Activated T-cell treated with anti-CD3 and anti-CD28 coated beads, Interleukin-2, amount 50 U/mL, for 72 hours (primary cell): ENCODE results near the gene EIF1B. TPM values are rescaled to one million over a fixed set of nuclear protein-coding genes. Genes with fewer than 3 reads are reported as not detected.

Experiments used
- ATAC-seq, 2 donors: fragments of 150-1000 bp; cut with Tn5 transposase; replicated peaks in 1 of 2; 2 replicates each; pipeline ENCODE4 v1.10.0; 2021; ENCODE audit warnings: moderate library complexity in 2 of 2, mild to moderate bottlenecking in 1 of 2
- DNase-seq, 2 donors: peaks; one replicate each; pipeline ENCODE4 v3.0.0; 2021 to 2022; ENCODE audit warnings: mixed read lengths in 1 of 2
- H3K27ac Mint-ChIP-seq: one replicate; pipeline ENCODE4 v1.8.0; 2022; ENCODE audit warnings: mild to moderate bottlenecking, moderate library complexity, mixed read lengths
- H3K27me3 Mint-ChIP-seq: one replicate; pipeline ENCODE4 v1.8.0; 2022; ENCODE audit warnings: low read depth, mixed read lengths
- H3K36me3 Mint-ChIP-seq, 2 donors: one replicate each; pipeline ENCODE4 v1.8.0; 2022; ENCODE audit warnings: mixed read lengths in 2 of 2, mild to moderate bottlenecking in 1 of 2; ENCODE audit not compliant: insufficient read depth in 2 of 2
- H3K4me1 Mint-ChIP-seq: one replicate; pipeline ENCODE4 v1.8.0; 2022; ENCODE audit warnings: low read depth, mixed read lengths
- H3K4me3 Mint-ChIP-seq, 2 donors: one replicate each; pipeline ENCODE4 v1.8.0; 2022; ENCODE audit warnings: mild to moderate bottlenecking in 2 of 2, mixed read lengths in 2 of 2, moderate library complexity in 2 of 2
- H3K9me3 Mint-ChIP-seq, 2 donors: one replicate each; pipeline ENCODE4 v1.8.0; 2022; ENCODE audit warnings: mixed read lengths in 2 of 2
- total RNA-seq, 2 donors: library from RNA; stranded (reverse); gene quantifications; one replicate each; pipeline ENCODE4 v1.2.3, GENCODE V29; 2022

The EIF1B gene
- total RNA-seq, 2 donors from 2014 or later = 89.6 to 92.4 TPM

DNA sequence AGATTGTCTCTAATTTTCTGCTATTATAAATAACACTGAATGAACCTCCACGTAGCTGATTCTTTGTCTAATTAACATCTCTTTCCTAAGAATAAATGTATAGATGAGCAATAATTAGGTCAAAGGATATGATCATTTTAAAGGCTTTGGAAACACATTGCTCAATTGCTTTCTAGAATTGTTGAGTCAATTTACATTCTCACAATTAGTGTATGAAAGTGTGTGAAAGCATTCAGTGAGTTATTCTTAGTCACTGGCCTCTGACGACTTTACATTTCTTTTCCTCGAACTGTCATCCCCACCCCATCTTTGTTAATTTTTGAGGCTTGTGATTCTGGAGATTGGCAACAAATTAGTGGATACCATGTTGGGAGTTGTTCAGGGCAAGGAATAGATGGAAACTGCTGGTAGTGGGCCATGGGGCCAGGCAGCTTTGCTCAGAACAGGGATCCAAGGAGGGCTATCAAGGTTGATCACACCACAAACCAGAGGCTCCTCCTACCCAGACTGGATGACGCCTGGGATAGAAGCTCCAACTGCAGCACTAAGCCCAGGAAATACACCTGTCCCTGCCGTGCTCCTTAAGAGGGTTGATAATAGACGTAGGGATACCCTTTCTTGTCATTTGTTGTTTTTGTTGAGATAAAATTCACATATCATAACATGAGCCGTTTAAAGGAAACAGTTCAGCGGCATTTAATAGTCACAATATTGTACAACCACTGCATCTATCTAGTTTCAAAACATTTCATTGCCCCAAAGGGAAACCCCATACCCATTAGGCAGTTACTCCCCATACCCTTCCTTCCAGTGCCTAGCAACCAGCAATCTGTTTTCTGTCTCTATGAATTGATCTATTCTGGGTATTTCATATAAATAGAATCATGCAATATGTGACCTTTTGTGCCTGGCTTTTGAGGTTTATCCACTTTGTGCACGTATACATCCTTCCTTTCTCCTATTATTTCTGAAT, 27.9 kb downstream of the EIF1B start:
- H3K4me3 Mint-ChIP-seq = peak overlapping the region; percentile 53 to 70
- peaks cover 40% of the 10 kb centered on the region for H3K4me1 Mint-ChIP-seq
- peak overlapping the region; percentile 66 for H3K27ac Mint-ChIP-seq
- no peaks in the 10 kb centered on the region for H3K9me3 Mint-ChIP-seq
- H3K27me3 Mint-ChIP-seq = peaks cover 11% of the 10 kb centered on the region
- DNase-seq = peak; percentile 11 to 33
- no peaks in the 10 kb centered on the region for H3K36me3 Mint-ChIP-seq
- peak; percentile 89 to 90 for ATAC-seq

DNA sequence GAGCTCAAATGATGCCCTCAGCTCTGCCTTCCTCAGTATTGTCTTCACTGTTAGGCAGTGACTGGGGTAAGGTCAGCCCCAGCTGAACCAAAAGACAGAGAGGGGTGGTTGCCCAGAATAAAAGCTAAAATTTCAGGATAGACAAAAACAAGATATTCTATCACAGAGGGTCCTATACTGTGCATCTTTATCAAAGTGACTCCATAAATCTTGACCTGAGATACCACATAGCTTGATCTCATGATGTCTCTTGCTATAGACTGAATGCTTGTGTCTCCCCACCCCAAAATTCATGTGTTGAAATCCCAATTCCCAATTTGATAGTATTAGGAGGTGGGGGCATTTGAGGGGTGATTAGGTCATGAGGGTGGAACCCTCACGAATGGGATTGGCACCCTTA, 30.4 kb downstream of the EIF1B start:
- DNase-seq = no peak
- H3K4me3 Mint-ChIP-seq = no peak overlapping the region
- no peak overlapping the region for H3K27ac Mint-ChIP-seq
- ATAC-seq = no peak
- H3K9me3 Mint-ChIP-seq = no peaks in the 10 kb centered on the region
- H3K36me3 Mint-ChIP-seq = no peaks in the 10 kb centered on the region
- H3K27me3 Mint-ChIP-seq = peaks cover 11% of the 10 kb centered on the region
- peaks cover 28% of the 10 kb centered on the region for H3K4me1 Mint-ChIP-seq

- Mint-ChIP-seq H3K4me3 (no peak overlapping the region), H3K9me3 (no peaks in the 10 kb centered on the region), H3K27me3 (peaks cover 12% of the 10 kb centered on the region), H3K36me3 (no peaks in the 10 kb centered on the region), H3K4me1 (peaks cover 28% of the 10 kb centered on the region), H3K27ac (no peak overlapping the region)
- ATAC-seq = no peak
- no peak for DNase-seq
These were observed 31.1 kb downstream of the EIF1B start for GRCh38 chr3:40340541-40341170.

- DNase-seq (no peak), ATAC-seq (no peak)
- Mint-ChIP-seq H3K27ac (no peak overlapping the region), H3K9me3 (no peaks in the 10 kb centered on the region), H3K36me3 (no peaks in the 10 kb centered on the region), H3K4me3 (no peak overlapping the region), H3K27me3 (peaks cover 12% of the 10 kb centered on the region), H3K4me1 (peaks cover 20% of the 10 kb centered on the region)
These were observed 32.2 kb downstream of the EIF1B start for GRCh38 chr3:40341671-40342070.

- ATAC-seq = no peak
- H3K36me3 Mint-ChIP-seq = peaks cover 2 to 6% of the 10 kb centered on the region in 2 donors
- peaks cover 39% of the 10 kb centered on the region for H3K27me3 Mint-ChIP-seq
- H3K27ac Mint-ChIP-seq = no peak overlapping the region
- H3K9me3 Mint-ChIP-seq = peaks cover 4 to 6% of the 10 kb centered on the region in 2 donors
- DNase-seq = no peak
- H3K4me3 Mint-ChIP-seq = no peak overlapping the region
- H3K4me1 Mint-ChIP-seq = peaks cover 5% of the 10 kb centered on the region
These were observed 41.0 kb downstream of the EIF1B start for GRCh38 chr3:40350529-40350928.

DNA sequence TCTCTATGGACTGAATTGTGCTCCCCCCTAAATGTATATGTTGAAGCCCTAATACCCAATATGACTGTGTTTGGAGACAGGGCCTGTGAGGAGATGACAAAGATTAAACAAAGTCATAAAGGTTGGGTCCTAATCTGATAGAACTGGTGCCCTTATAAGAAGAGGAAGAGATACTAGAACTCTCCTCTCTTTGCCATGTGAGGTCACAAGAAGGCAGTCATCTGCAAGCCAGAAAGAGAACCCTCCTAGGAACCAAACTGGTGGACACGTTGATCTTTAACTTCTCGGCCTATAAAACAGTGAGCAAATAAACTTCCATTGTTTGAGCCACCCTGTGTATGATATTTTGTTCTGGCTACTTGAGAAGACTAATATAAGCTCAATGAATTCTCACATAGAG, 45.9 kb downstream of the EIF1B start:
- Mint-ChIP-seq H3K4me1 (peaks cover 5% of the 10 kb centered on the region), H3K36me3 (peaks cover 2 to 6% of the 10 kb centered on the region in 2 donors), H3K4me3 (no peak overlapping the region), H3K9me3 (peaks cover 4 to 5% of the 10 kb centered on the region in 2 donors), H3K27ac (no peak overlapping the region), H3K27me3 (peaks cover 51% of the 10 kb centered on the region)
- ATAC-seq (no peak), DNase-seq (no peak)

GRCh38 chr3:40358454-40358853, 48.9 kb downstream of the EIF1B start:
- Mint-ChIP-seq H3K9me3 (peaks cover 0 to 2% of the 10 kb centered on the region in 2 donors), H3K27me3 (peaks cover 40% of the 10 kb centered on the region), H3K4me3 (no peak overlapping the region), H3K27ac (no peak overlapping the region), H3K36me3 (no peaks in the 10 kb centered on the region), H3K4me1 (no peaks in the 10 kb centered on the region)
- ATAC-seq = no peak
- DNase-seq = no peak

Other genes starting within 250 kb of the EIF1B start
- not detected for gene ENTPD3, start 77.5 kb downstream of the EIF1B start, total RNA-seq
- gene RPL14, start 147.6 kb downstream of the EIF1B start, total RNA-seq = 1,000 to 10,000 TPM; 2,782 to 3,093 TPM
- 1 to 10 TPM; 9.6 to 9.8 TPM for gene ZNF619, start 167.4 kb downstream of the EIF1B start, total RNA-seq
- gene ZNF620, start 196.3 kb downstream of the EIF1B start, total RNA-seq = 1 to 10 TPM; 5.8 to 7.4 TPM
- 10 to 100 TPM; 35.2 to 35.5 TPM for gene ZNF621, start 215.3 kb downstream of the EIF1B start, total RNA-seq